GM12872 (cell line): ENCODE measurements around the gene C17orf78.

Experiments used
- CTCF ChIP-seq: IDR thresholded peaks from 3 replicates; pipeline ENCODE4 v1.5.1; 2011; ENCODE audit warnings: low read depth, mild to moderate bottlenecking, low read length, moderate library complexity; ENCODE audit not compliant: insufficient read depth

Gene C17orf78

GRCh38 chr17:37430051-37430627 lies 54.4 kb downstream of the C17orf78 start:
- no peak for TF ChIP-seq CTCF

GRCh38 chr17:37432671-37433070 lies 56.9 kb downstream of the C17orf78 start:
- TF ChIP-seq CTCF, result no peak

GRCh38 chr17:37438141-37438540 lies 62.4 kb downstream of the C17orf78 start:
- no peak for TF ChIP-seq CTCF

- no peak for TF ChIP-seq CTCF
These were observed 64.6 kb downstream of the C17orf78 start for GRCh38 chr17:37440424-37440823.
